ENCODE results near the gene CCDC92. TPM values are rescaled to one million over a fixed set of nuclear protein-coding genes. Genes with fewer than 3 reads are reported as not detected.

The CCDC92 gene
- total RNA-seq, 1 donor from 2014 or later = 4.5 TPM

DNA sequence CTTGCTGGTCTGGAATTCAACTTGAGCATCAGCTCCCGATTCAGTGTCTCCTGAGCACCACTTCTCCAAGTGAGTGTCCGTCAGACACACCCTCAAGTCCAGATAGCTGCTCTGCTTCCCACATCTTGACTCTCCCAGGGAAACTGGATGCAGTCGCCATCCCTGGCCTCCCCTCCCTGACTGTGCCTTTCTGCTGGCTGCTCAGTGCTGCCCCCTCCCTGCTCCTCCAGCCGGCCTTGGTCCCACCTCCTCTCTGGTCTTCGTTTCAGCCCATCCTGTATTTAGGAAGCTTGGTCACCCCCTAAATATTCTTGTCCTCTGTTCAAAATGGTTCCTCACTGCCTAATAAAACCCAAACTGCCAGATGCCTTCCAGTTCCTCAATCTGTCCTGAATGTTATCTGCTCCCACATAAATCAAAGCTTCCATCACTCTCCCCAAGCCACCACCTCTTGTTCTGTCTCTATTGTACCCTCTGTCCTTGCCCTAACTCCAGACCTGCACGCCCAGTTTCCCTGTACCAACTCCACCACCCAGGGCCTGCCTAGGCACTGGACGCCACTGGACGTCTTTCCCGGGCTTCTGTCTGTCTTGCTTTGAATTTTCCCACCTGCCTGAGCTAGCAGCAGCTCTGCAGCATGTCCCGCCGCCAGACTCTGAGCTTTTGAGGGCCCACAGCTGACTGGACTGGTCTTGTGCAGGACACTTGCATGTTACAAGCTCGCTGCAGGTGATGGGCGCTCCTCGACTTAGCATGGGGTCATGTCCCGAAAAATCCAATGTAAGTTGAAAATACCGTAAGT is 33.8 kb downstream of the CCDC92 start:
- Histone ChIP-seq H3K4me3 (ENCODE audit: low read depth, low read length) (no peak overlapping the region), H3K27me3 (ENCODE audit: control insufficient read depth, insufficient read depth, low read length) (peaks cover under 1% of the 10 kb centered on the region), H3K36me3 (ENCODE audit: control insufficient read depth, insufficient read depth, low read length) (peaks cover 6% of the 10 kb centered on the region)
- FAIRE-seq = no peak
- no peak for DNase-seq (ENCODE audit: low read depth)
- TF ChIP-seq, protein P1, sequence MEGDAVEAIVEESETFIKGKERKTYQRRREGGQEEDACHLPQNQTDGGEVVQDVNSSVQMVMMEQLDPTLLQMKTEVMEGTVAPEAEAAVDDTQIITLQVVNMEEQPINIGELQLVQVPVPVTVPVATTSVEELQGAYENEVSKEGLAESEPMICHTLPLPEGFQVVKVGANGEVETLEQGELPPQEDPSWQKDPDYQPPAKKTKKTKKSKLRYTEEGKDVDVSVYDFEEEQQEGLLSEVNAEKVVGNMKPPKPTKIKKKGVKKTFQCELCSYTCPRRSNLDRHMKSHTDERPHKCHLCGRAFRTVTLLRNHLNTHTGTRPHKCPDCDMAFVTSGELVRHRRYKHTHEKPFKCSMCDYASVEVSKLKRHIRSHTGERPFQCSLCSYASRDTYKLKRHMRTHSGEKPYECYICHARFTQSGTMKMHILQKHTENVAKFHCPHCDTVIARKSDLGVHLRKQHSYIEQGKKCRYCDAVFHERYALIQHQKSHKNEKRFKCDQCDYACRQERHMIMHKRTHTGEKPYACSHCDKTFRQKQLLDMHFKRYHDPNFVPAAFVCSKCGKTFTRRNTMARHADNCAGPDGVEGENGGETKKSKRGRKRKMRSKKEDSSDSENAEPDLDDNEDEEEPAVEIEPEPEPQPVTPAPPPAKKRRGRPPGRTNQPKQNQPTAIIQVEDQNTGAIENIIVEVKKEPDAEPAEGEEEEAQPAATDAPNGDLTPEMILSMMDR (IDR thresholded peaks at IDR 0.05; ENCODE audit: insufficient read depth, low read length, severe bottlenecking) = peak; percentile 26

DNA sequence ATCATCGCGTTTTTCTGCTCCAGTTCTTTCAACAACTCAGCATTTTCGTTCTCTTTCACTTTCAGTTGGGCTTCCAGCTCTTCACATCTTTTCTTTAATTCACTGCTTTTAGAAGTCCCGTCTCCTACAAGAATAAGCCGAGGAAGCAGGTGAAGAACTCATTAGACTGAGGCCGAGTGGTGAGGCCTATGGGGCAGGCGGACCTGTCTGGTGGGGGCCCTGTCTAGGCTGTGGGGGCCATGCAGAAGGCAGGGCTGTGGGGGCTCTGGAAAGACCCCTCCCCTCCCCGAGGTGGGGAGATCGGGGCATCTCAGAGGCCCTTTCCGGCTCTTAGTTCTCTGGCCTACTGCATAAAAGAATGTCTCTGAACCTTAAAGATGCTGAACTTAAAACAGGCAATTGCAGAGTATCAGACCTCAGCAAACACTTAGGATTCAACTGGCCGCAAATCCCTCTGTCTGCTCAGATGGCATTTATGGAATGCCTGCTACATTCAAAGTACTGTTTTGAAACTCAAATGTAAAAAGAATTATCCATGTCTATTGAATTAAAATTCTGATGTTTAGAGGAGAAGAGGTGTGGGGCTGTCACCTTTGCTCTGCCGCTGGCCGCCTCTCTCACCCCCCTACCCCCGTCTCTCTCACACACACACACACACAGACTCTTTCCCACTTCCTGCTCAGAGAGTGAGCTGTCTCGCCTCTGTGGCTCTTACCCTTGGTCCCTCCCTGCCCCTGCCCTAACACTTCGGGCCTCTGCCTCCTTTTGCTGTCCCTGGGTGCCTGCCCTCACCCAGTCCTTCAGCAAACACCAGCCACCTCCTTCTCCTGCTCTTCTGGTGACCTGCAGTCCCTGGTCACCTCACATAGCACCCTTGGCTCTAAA is 34.7 kb downstream of the CCDC92 start:
- DNase-seq (ENCODE audit: low read depth) = no peak
- TF ChIP-seq, protein P1 (IDR thresholded peaks at IDR 0.05; ENCODE audit: insufficient read depth, low read length, severe bottlenecking) = no peak
- FAIRE-seq = no peak
- Histone ChIP-seq H3K4me3 (ENCODE audit: low read depth, low read length) (no peak overlapping the region), H3K36me3 (ENCODE audit: control insufficient read depth, insufficient read depth, low read length) (peaks cover 6% of the 10 kb centered on the region), H3K27me3 (ENCODE audit: control insufficient read depth, insufficient read depth, low read length) (peaks cover 2% of the 10 kb centered on the region)

DNA sequence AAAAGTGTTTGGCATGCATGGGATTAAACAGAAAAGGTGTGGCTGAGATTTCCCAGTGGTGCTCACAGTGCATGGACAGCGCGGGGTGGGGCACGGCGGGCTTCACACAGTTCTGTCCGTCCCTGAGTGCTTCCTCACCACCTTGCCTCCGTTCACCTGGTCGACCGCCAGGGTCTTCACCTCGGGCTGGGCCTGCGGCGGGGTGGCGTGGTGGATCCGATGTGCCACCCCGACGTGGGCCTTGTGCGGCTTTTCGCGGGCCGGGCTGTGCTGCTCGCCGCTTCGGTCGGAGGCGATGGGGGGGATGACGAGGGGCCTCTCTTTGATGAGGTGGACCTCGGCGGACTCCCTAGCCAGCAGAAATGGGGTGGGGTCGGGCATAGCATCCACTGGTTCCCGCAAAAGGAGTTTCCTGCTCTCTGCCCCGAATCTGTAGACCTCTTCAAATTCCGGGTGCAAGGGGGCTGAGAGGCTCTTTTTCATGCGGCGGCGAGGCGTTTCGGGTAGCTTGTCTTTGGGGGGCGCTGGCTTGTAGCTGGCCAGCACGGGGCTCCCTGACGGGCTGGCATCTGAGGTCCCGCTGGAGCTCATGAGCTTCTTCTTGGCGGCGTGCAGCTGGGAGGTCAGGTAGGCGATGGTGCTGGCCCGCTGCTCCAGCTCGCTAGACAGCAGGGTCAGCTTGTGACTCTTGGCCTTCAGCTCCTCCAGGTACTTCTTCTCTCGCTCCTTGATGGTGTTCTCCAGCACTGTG is 35.5 kb downstream of the CCDC92 start:
- no peak for DNase-seq (ENCODE audit: low read depth)
- Histone ChIP-seq H3K4me3 (ENCODE audit: low read depth, low read length) (no peak overlapping the region), H3K36me3 (ENCODE audit: control insufficient read depth, insufficient read depth, low read length) (peaks cover 4% of the 10 kb centered on the region), H3K27me3 (ENCODE audit: control insufficient read depth, insufficient read depth, low read length) (peaks cover 2% of the 10 kb centered on the region)
- no peak for FAIRE-seq
- TF ChIP-seq, protein P1 (IDR thresholded peaks at IDR 0.05; ENCODE audit: insufficient read depth, low read length, severe bottlenecking) = no peak

DNA sequence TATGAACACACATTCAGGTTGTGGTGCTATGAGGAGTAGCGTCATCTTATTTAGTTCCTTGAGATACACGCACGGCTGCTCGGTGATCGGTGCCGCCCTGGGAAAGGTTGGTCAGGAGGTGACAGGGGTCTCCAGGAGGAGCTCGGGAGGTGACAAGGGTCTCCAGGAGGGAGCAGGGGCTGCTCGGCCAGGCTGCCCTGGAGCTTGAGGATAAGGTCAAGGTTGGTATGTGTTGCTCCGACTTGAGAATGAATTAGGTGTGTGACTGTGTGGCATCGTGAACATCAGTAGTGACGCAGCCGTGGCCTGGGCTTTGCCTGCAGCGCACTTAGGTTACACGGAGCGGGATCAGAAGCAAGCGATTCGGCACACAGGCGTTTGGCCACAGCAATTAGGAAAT is 36.2 kb downstream of the CCDC92 start:
- Histone ChIP-seq H3K36me3 (ENCODE audit: control insufficient read depth, insufficient read depth, low read length) (peaks cover 4% of the 10 kb centered on the region), H3K4me3 (ENCODE audit: low read depth, low read length) (no peak overlapping the region), H3K27me3 (ENCODE audit: control insufficient read depth, insufficient read depth, low read length) (peaks cover 2% of the 10 kb centered on the region)
- TF ChIP-seq, protein P1 (IDR thresholded peaks at IDR 0.05; ENCODE audit: insufficient read depth, low read length, severe bottlenecking) = no peak
- FAIRE-seq (no peak), DNase-seq (ENCODE audit: low read depth) (no peak)

DNA sequence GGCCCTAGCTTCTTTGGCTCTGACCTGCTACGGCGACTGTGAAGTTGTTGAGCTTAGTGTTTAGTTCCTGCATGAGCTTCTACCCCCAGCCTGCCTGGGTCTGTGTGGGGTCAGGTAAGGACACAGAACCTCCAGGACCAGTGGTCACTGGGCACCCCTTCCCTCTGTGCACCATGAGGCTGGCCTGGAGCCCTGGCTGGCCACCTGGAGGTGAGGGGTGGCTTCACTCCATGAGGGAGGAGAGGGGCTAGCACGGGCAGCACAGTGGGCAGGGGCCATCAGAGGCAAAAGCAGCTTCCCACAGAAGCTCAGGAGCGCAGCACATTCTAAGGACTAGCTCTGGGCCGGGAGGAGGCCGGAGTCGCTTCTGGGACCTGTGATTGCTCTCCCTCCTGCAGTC is 36.7 kb downstream of the CCDC92 start:
- Histone ChIP-seq H3K4me3 (ENCODE audit: low read depth, low read length) (no peak overlapping the region), H3K36me3 (ENCODE audit: control insufficient read depth, insufficient read depth, low read length) (peaks cover 2% of the 10 kb centered on the region), H3K27me3 (ENCODE audit: control insufficient read depth, insufficient read depth, low read length) (peaks cover 2% of the 10 kb centered on the region)
- DNase-seq (ENCODE audit: low read depth) = no peak
- TF ChIP-seq, protein P1 (IDR thresholded peaks at IDR 0.05; ENCODE audit: insufficient read depth, low read length, severe bottlenecking) = no peak
- FAIRE-seq = no peak

All from bronchial epithelial cell (primary cell).